ENCODE data around the gene AKNA. TPM values are rescaled to one million over a fixed set of nuclear protein-coding genes. Genes with fewer than 3 reads are reported as not detected.

AKNA gene
- total and polyA plus RNA-seq, 2 experiments from 2014 or later = 5.7 to 25.2 TPM

- H3K27ac ChIP-seq = no peak overlapping the region
- TF ChIP-seq CTCF (IDR thresholded peaks at IDR 0.05; ENCODE audit: low read depth, low read length) = no peak
- peaks cover 5% of the 10 kb centered on the region for H3K27me3 ChIP-seq
- no peaks in the 10 kb centered on the region for H3K36me3 ChIP-seq
- DNase-seq (ENCODE audit: low read depth in 1 of 2, low spot score in 1 of 2) = no peak
- no peaks in the 10 kb centered on the region for H3K9me3 ChIP-seq (ENCODE audit: low read depth)
- no peak overlapping the region for H3K4me3 ChIP-seq
- no peaks in the 10 kb centered on the region for H3K4me1 ChIP-seq (ENCODE audit: low read depth)
These were observed 45.3 kb upstream of the AKNA start for GRCh38 chr9:114433086-114433485.

- H3K9me3 ChIP-seq (ENCODE audit: low read depth) = no peaks in the 10 kb centered on the region
- no peak overlapping the region for H3K4me3 ChIP-seq
- no peaks in the 10 kb centered on the region for H3K4me1 ChIP-seq (ENCODE audit: low read depth)
- no peaks in the 10 kb centered on the region for H3K36me3 ChIP-seq
- TF ChIP-seq CTCF (IDR thresholded peaks at IDR 0.05; ENCODE audit: low read depth, low read length) = no peak
- no peak for DNase-seq (ENCODE audit: low read depth in 1 of 2, low spot score in 1 of 2)
- H3K27ac ChIP-seq = no peak overlapping the region
- peaks cover 5% of the 10 kb centered on the region for H3K27me3 ChIP-seq
These were observed 44.7 kb upstream of the AKNA start for GRCh38 chr9:114432323-114433067.

GRCh38 chr9:114431770-114432169, 44.0 kb upstream of the AKNA start:
- TF ChIP-seq CTCF (IDR thresholded peaks at IDR 0.05; ENCODE audit: low read depth, low read length) = no peak
- DNase-seq (ENCODE audit: low read depth in 1 of 2, low spot score in 1 of 2) = no peak
- no peaks in the 10 kb centered on the region for H3K9me3 ChIP-seq (ENCODE audit: low read depth)
- no peak overlapping the region for H3K27ac ChIP-seq
- peaks cover 5% of the 10 kb centered on the region for H3K27me3 ChIP-seq
- no peaks in the 10 kb centered on the region for H3K36me3 ChIP-seq
- no peaks in the 10 kb centered on the region for H3K4me1 ChIP-seq (ENCODE audit: low read depth)
- no peak overlapping the region for H3K4me3 ChIP-seq

GRCh38 chr9:114431003-114431402, 43.2 kb upstream of the AKNA start:
- Histone ChIP-seq H3K4me1 (ENCODE audit: low read depth) (no peaks in the 10 kb centered on the region), H3K27ac (no peak overlapping the region), H3K36me3 (no peaks in the 10 kb centered on the region), H3K9me3 (ENCODE audit: low read depth) (no peaks in the 10 kb centered on the region), H3K27me3 (peaks cover 5% of the 10 kb centered on the region), H3K4me3 (no peak overlapping the region)
- DNase-seq (ENCODE audit: low read depth in 1 of 2, low spot score in 1 of 2) = no peak
- TF ChIP-seq CTCF (IDR thresholded peaks at IDR 0.05; ENCODE audit: low read depth, low read length) = no peak

GRCh38 chr9:114430457-114430856, 42.7 kb upstream of the AKNA start:
- Histone ChIP-seq H3K4me1 (ENCODE audit: low read depth) (no peaks in the 10 kb centered on the region), H3K4me3 (no peak overlapping the region), H3K36me3 (no peaks in the 10 kb centered on the region), H3K27me3 (peaks cover 5% of the 10 kb centered on the region), H3K27ac (no peak overlapping the region), H3K9me3 (ENCODE audit: low read depth) (no peaks in the 10 kb centered on the region)
- TF ChIP-seq CTCF (IDR thresholded peaks at IDR 0.05; ENCODE audit: low read depth, low read length) = no peak
- DNase-seq (ENCODE audit: low read depth in 1 of 2, low spot score in 1 of 2) = no peak
